ENCODE measurements around the gene GLP1R. TPM values are rescaled to one million over a fixed set of nuclear protein-coding genes. Genes with fewer than 3 reads are reported as not detected.

GLP1R gene
- total RNA-seq, 4 donors from 2014 or later, result 0.54 TPM; not detected in 3

- no peaks in the 10 kb centered on the region for H3K4me1 ChIP-seq
- peaks cover 12% of the 10 kb centered on the region for H3K27me3 ChIP-seq
- no peak overlapping the region for H3K4me3 ChIP-seq
- no peak overlapping the region for H3K27ac ChIP-seq
- H3K9me3 ChIP-seq, result no peaks in the 10 kb centered on the region
- no CpG with 5 or more reads among the region's 3 CpGs for WGBS, 2 donors (ENCODE audit: low coverage in 1 of 2)
- ATAC-seq, result no peak
- TF ChIP-seq CTCF (IDR thresholded peaks at IDR 0.05), result no peak
- TF ChIP-seq POLR2A (IDR thresholded peaks at IDR 0.05), result no peak
- TF ChIP-seq EP300 (IDR thresholded peaks at IDR 0.05), result no peak
- TF ChIP-seq POLR2AphosphoS5 (IDR thresholded peaks at IDR 0.05), result no peak
- no peaks in the 10 kb centered on the region for H3K36me3 ChIP-seq
Measured at GRCh38 chr6:39078695-39079094, 30.1 kb downstream of the GLP1R start.

- Histone ChIP-seq H3K27ac (no peak overlapping the region), H3K4me3 (no peak overlapping the region), H3K4me1 (peaks cover 0 to 6% (median 0%) of the 10 kb centered on the region in 3 donors), H3K9me3 (no peaks in the 10 kb centered on the region), H3K36me3 (no peaks in the 10 kb centered on the region), H3K27me3 (peaks cover 20% of the 10 kb centered on the region)
- TF ChIP-seq EP300 (IDR thresholded peaks at IDR 0.05), result no peak
- TF ChIP-seq POLR2A (IDR thresholded peaks at IDR 0.05), result no peak
- no peak for TF ChIP-seq POLR2AphosphoS5 (IDR thresholded peaks at IDR 0.05)
- TF ChIP-seq CTCF (IDR thresholded peaks at IDR 0.05), result no peak
- WGBS, 2 donors (ENCODE audit: low coverage in 1 of 2), result 87% methylated on average over 3 of the region's 8 CpGs; no CpG with 5 or more reads in 1 of the 2 donors
- ATAC-seq, result no peak
Measured at GRCh38 chr6:39079197-39080125, 30.9 kb downstream of the GLP1R start.

DNA sequence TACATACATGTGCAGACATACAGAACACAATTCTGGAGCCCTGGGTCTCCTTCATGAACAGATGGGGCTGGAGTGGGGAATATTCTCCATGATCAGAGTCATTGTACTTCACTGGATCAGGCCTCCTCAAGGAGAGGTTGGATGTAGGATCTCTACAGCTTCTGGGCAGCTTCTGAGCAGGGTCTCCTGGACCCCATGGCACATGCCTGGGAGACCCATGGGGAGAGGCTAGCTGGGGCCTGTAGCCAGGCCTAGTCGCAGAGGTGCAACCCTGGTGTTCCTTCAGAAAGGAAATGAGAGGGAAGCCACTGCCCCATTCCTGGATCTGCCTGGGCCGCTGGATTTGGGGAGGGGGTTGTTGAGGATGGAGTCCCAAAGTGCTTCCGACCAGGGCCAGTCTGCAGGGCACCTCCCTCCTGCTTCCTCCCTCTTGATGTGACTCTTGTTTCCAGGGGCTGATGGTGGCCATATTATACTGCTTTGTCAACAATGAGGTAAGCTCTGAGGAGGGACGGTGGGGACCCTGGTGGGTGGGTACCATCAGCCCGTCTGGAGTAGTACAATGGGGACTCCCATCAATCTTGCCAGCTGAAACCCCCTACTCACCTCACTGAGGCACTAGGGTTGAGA is 31.8 kb downstream of the GLP1R start:
- H3K27me3 ChIP-seq, result peaks cover 27% of the 10 kb centered on the region
- no peak for TF ChIP-seq POLR2AphosphoS5 (IDR thresholded peaks at IDR 0.05)
- TF ChIP-seq POLR2A (IDR thresholded peaks at IDR 0.05), result no peak
- TF ChIP-seq EP300 (IDR thresholded peaks at IDR 0.05), result no peak
- no peak for TF ChIP-seq CTCF (IDR thresholded peaks at IDR 0.05)
- WGBS, 2 donors (ENCODE audit: low coverage in 1 of 2), result 100% methylated on average over 1 of the region's 5 CpGs; no CpG with 5 or more reads in 1 of the 2 donors
- no peak overlapping the region for H3K4me3 ChIP-seq
- no peaks in the 10 kb centered on the region for H3K36me3 ChIP-seq
- no peaks in the 10 kb centered on the region for H3K9me3 ChIP-seq
- ATAC-seq, result no peak
- peaks cover 0 to 10% (median 0%) of the 10 kb centered on the region in 3 donors for H3K4me1 ChIP-seq
- H3K27ac ChIP-seq, result no peak overlapping the region

- Histone ChIP-seq H3K36me3 (no peaks in the 10 kb centered on the region), H3K4me1 (peaks cover 0 to 10% (median 0%) of the 10 kb centered on the region in 3 donors), H3K9me3 (no peaks in the 10 kb centered on the region), H3K27me3 (peaks cover 27% of the 10 kb centered on the region), H3K27ac (no peak overlapping the region), H3K4me3 (no peak overlapping the region)
- no peak for TF ChIP-seq POLR2AphosphoS5 (IDR thresholded peaks at IDR 0.05)
- no peak for TF ChIP-seq EP300 (IDR thresholded peaks at IDR 0.05)
- TF ChIP-seq POLR2A (IDR thresholded peaks at IDR 0.05), result no peak
- no peak for TF ChIP-seq CTCF (IDR thresholded peaks at IDR 0.05)
- WGBS, 2 donors (ENCODE audit: low coverage in 1 of 2), result 76 to 89% methylated on average over 3 to 5 of the region's 8 CpGs
- no peak for ATAC-seq
Measured at GRCh38 chr6:39082310-39082709, 33.7 kb downstream of the GLP1R start.
